IMR-90 (cell line): ENCODE measurements around the gene GABPB1. TPM values are rescaled to one million over a fixed set of nuclear protein-coding genes. Genes with fewer than 3 reads are reported as not detected.

Source experiments
- ATAC-seq: fragments of 200-7000 bp; cut with Tn5 transposase; 2 replicates; pipeline ENCODE4 v1.9.1; 2020; ENCODE audit warnings: low read depth, mild to moderate bottlenecking, moderate library complexity
- BruUV-seq: library from RNA; stranded (reverse); fragments of 400-500 nt; replicated peaks from 2 replicates; lab custom pipeline; 2021; lab: Mats Ljungman, UMichigan
- CTCF ChIA-PET: fragments of 300-600 bp; formaldehyde crosslinking; extraction: SDS; loops from one replicate; lab custom pipeline; 2021; ENCODE audit warnings: antibody characterized with exemption; lab: Yijun Ruan, JAX
- POLR2A ChIA-PET: fragments of 300-600 bp; sonication (Branson Sonifier 250); formaldehyde crosslinking; loops from one replicate; lab custom pipeline; 2022; ENCODE audit warnings: antibody characterized with exemption; ENCODE audit not compliant: unreplicated experiment; lab: Charles Lee
- DNase-seq: peaks from one replicate; pipeline ENCODE4 v3.0.0; 2013
- H2AFZ ChIP-seq: replicated peaks from 2 replicates; pipeline ENCODE3; 2013; ENCODE audit warnings: low read length, mild to moderate bottlenecking; ENCODE audit not compliant: poor library complexity
- H2AK5ac ChIP-seq: 2 replicates; pipeline ENCODE4 v1.6.1; 2013; ENCODE audit warnings: low read depth, low read length, inconsistent platforms
- H2AK9ac ChIP-seq: replicated peaks from 2 replicates; pipeline ENCODE3; 2013; ENCODE audit warnings: mild to moderate bottlenecking, low read depth, low read length, moderate library complexity; ENCODE audit not compliant: poor library complexity
- H2BK120ac ChIP-seq: 2 replicates; pipeline ENCODE4 v1.6.1; 2013; ENCODE audit warnings: low read depth, low read length, inconsistent platforms
- H2BK15ac ChIP-seq: 3 replicates; pipeline ENCODE4 v1.6.1; 2013; ENCODE audit warnings: low read depth, low read length, inconsistent platforms
- H2BK20ac ChIP-seq: 2 replicates; pipeline ENCODE4 v1.6.1; 2013; ENCODE audit warnings: low read depth, mild to moderate bottlenecking, inconsistent platforms, low read length, moderate library complexity
- H2BK5ac ChIP-seq: 2 replicates; pipeline ENCODE4 v1.6.1; 2013; ENCODE audit warnings: mild to moderate bottlenecking, low read depth, low read length, inconsistent platforms; ENCODE audit not compliant: poor library complexity, severe bottlenecking
- H3K14ac ChIP-seq: replicated peaks from 2 replicates; pipeline ENCODE4 v1.6.1; 2013; ENCODE audit warnings: low read depth, low read length, inconsistent platforms
- H3K18ac ChIP-seq: 2 replicates; pipeline ENCODE4 v1.6.1; 2013; ENCODE audit warnings: low read depth, low read length, control low read depth
- H3K23ac ChIP-seq: 2 replicates; pipeline ENCODE4 v1.6.1; 2013; ENCODE audit warnings: low read depth, low read length, inconsistent platforms
- H3K27ac ChIP-seq: 2 replicates; pipeline ENCODE4 v1.5.1; 2013; ENCODE audit warnings: mild to moderate bottlenecking, control low read depth, low read length; ENCODE audit not compliant: insufficient read depth
- H3K27me3 ChIP-seq: 2 replicates; pipeline ENCODE4 v1.6.1; 2013; ENCODE audit warnings: low read length; ENCODE audit not compliant: control insufficient read depth, insufficient read depth
- H3K36me3 ChIP-seq: 2 replicates; pipeline ENCODE4 v1.6.1; 2013; ENCODE audit warnings: low read length, mixed read lengths; ENCODE audit not compliant: control insufficient read depth, insufficient read depth
- H3K4ac ChIP-seq: 2 replicates; pipeline ENCODE4 v1.6.1; 2013; ENCODE audit warnings: low read depth, low read length, inconsistent platforms
- H3K4me1 ChIP-seq: 2 replicates; pipeline ENCODE4 v1.6.1; 2013; ENCODE audit warnings: low read length, mixed read lengths; ENCODE audit not compliant: control insufficient read depth, insufficient read depth
- H3K4me2 ChIP-seq: 2 replicates; pipeline ENCODE4 v1.6.1; 2013; ENCODE audit warnings: low read depth, mild to moderate bottlenecking, control low read depth, low read length, moderate library complexity
- H3K4me3 ChIP-seq: 2 replicates; pipeline ENCODE4 v1.5.1; 2013; ENCODE audit warnings: low read depth, mild to moderate bottlenecking, control low read depth, low read length, moderate library complexity; ENCODE audit not compliant: insufficient read depth
- H3K56ac ChIP-seq: 2 replicates; pipeline ENCODE4 v1.6.1; 2013; ENCODE audit warnings: low read length, inconsistent platforms; ENCODE audit not compliant: insufficient read depth; ENCODE audit errors: extremely low read depth
- H3K79me1 ChIP-seq, 2 experiments: 2 replicates each; pipeline ENCODE4 v1.6.1; 2013; ENCODE audit warnings: low read length in 2 of 2, inconsistent platforms in 1 of 2, low read depth in 1 of 2
- H3K9ac ChIP-seq: 2 replicates; pipeline ENCODE4 v1.6.1; 2013; ENCODE audit warnings: low read depth, low read length, control low read depth
- H3K9me1 ChIP-seq: 2 replicates; pipeline ENCODE4 v1.6.1; 2013; ENCODE audit warnings: low read length, inconsistent platforms; ENCODE audit not compliant: insufficient read depth
- H3K9me3 ChIP-seq: 2 replicates; pipeline ENCODE4 v1.6.1; 2013; ENCODE audit warnings: low read length; ENCODE audit not compliant: control insufficient read depth, insufficient read depth
- H4K20me1 ChIP-seq: 2 replicates; pipeline ENCODE4 v1.6.1; 2013; ENCODE audit warnings: low read length, inconsistent platforms; ENCODE audit not compliant: insufficient read depth
- H4K5ac ChIP-seq: 2 replicates; pipeline ENCODE4 v1.6.1; 2013; ENCODE audit warnings: mild to moderate bottlenecking, low read depth, low read length, control low read depth
- H4K8ac ChIP-seq, 2 experiments: 2 replicates each; pipeline ENCODE4 v1.6.1; 2013; ENCODE audit warnings: low read depth in 2 of 2, low read length in 2 of 2, control low read depth in 1 of 2, inconsistent platforms in 1 of 2
- H4K91ac ChIP-seq: 2 replicates; pipeline ENCODE4 v1.6.1; 2013; ENCODE audit warnings: low read depth, low read length, inconsistent platforms; ENCODE audit not compliant: insufficient read depth
- CEBPB ChIP-seq: IDR thresholded peaks from 2 replicates; pipeline ENCODE4 v1.6.1; 2012; ENCODE audit warnings: low read depth, low read length, improper control_type of control experiment
- FOS ChIP-seq: fragments of 150-350 bp; IDR thresholded peaks from 2 replicates; pipeline ENCODE4 v1.6.1; 2016; ENCODE audit warnings: low read depth, low read length
- MAFK ChIP-seq: IDR thresholded peaks from 2 replicates; pipeline ENCODE4 v1.6.1; 2012; ENCODE audit warnings: low read depth, low read length, improper control_type of control experiment
- MXI1 ChIP-seq: IDR thresholded peaks from 2 replicates; pipeline ENCODE4 v1.6.1; 2012; ENCODE audit warnings: low read depth, mild to moderate bottlenecking, low read length, moderate library complexity, borderline replicate concordance
- RCOR1 ChIP-seq: IDR thresholded peaks from 2 replicates; pipeline ENCODE4 v1.6.1; 2012; ENCODE audit warnings: mild to moderate bottlenecking, low read length, improper control_type of control experiment; ENCODE audit not compliant: insufficient replicate concordance
- RFX5 ChIP-seq: IDR thresholded peaks from 2 replicates; pipeline ENCODE4 v1.8.0; 2012; ENCODE audit warnings: low read depth, mild to moderate bottlenecking, low read length, moderate library complexity
- USF2 ChIP-seq: fragments of 150-350 bp; IDR thresholded peaks from 2 replicates; pipeline ENCODE4 v1.6.1; 2017; ENCODE audit warnings: mild to moderate bottlenecking, antibody characterized with exemption, low read length, low read depth
- WGBS, 2 experiments: methylation state at CpG; one replicate each; pipeline versions ENCODE4 v1.1.5 to v1.1.7; 2013; ENCODE audit warnings: missing lambda C conversion rate in 2 of 2; ENCODE audit not compliant: insufficient read length in 1 of 2; ENCODE audit errors: extremely low coverage in 2 of 2; 5-methylcytosine and 5-hydroxymethylcytosine counted together
- dilution Hi-C: fragments of 300-500 bp; cut with HindIII; formaldehyde crosslinking; loops from one replicate; pipeline ENCODE4 v1.14.3; 2018; ENCODE audit warnings: low sequenced_read_pairs; ENCODE audit not compliant: unreplicated experiment
- in situ Hi-C: fragments of 300-500 bp; cut with MboI; formaldehyde crosslinking; loops from 3 replicates; pipeline ENCODE4 v1.14.3; 2019; ENCODE audit warnings: low sequenced_read_pairs, inconsistent platforms, mixed read lengths
- intact Hi-C: fragments of 100-400 bp; cut with micrococcal nuclease; formaldehyde crosslinking; loops from 2 replicates; pipeline ENCODE4 v1.10.0; 2022
- polyA plus RNA-seq, 3 experiments: library from polyadenylated mRNA; depleted of rRNA; stranded (reverse); fragments of >200 nt; gene quantifications; 2 replicates each; pipeline ENCODE4 v1.2.3, GENCODE V29; 2012; ENCODE audit warnings: low replicate concordance in 1 of 3
- total RNA-seq: library from RNA; depleted of rRNA; stranded (reverse); fragments of >200 nt; gene quantifications from 2 replicates; pipeline ENCODE4 v1.2.3, GENCODE V29; 2012
- TF ChIP-seq, protein P1 (sequence below): fragments of 150-350 bp; IDR thresholded peaks from 2 replicates; pipeline ENCODE4 v1.6.1; 2016; ENCODE audit warnings: low read depth, mild to moderate bottlenecking, low read length, moderate library complexity, borderline replicate concordance

The GABPB1 gene
- total and polyA plus RNA-seq, 2 of the 4 experiments (the other 2 are of a cell fraction): 26.3 to 89.3 TPM

DNA sequence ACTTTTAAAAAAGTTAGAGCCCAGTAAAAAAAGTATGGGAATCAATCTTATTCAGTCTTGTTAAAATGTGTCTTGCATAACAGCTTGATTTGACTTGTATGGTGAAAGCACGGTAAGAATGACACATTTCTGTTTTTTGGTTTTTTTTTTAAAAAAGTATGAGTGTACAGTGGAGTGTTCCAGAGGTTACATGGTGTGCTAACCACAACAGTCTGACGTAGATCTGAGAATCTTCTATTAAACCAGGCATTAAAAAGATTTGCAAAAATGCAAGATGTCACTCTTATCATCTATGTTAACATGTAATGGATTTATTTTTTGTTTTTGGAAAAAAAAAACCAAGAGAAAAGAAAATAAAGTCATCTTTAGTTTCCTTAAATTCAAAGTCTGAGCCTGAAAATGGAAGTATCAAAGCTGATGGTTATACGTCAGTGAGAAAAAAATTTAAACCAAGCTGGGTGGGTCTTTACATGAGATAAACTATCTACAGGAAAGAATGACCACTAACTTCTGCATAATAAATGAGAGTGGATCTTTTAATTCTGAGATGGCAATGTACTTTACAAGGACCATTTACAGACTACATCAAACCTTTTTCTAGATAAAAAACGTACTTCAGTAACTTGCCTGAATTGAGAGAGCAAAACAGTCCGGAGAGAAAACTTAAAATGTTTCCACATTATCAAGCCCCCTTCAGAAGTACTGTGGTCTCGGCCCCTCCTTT is 1.6 kb downstream of the GABPB1 start:
- Histone ChIP-seq H2AK9ac (peak overlapping the region; percentile 99), H3K14ac (peak overlapping the region; percentile 99), H3K9me1 (peaks cover 14% of the 10 kb centered on the region), H3K4ac (peak overlapping the region; percentile 89), H3K23ac (peak overlapping the region; percentile 99), H2BK5ac (peak overlapping the region; percentile 99), H4K5ac (peak overlapping the region; percentile 23), H4K91ac (peak overlapping the region; percentile 74), H3K27me3 (no peaks in the 10 kb centered on the region), H3K4me3 (peak overlapping the region; percentile 60), H4K8ac (peak overlapping the region; percentile 91 to 93; a peak in 3 of 4 replicates), H3K27ac (peak overlapping the region; percentile 98), H3K36me3 (no peaks in the 10 kb centered on the region), H2BK120ac (peak overlapping the region; percentile 71; the same call in 1 of the 2 replicates), H3K9ac (peak overlapping the region; percentile 99), H2BK20ac (no peak overlapping the region), H4K20me1 (peaks cover 32% of the 10 kb centered on the region), H2AFZ (peak overlapping the region; percentile 85), H3K18ac (peak overlapping the region; percentile 28), H3K4me1 (no peaks in the 10 kb centered on the region; the same call in 1 of the 2 replicates), H3K79me1 (peaks cover 15 to 50% of the 10 kb centered on the region in 2 experiments), H3K56ac (peak overlapping the region; percentile 100), H2BK15ac (0 out of 3 replicates have a peak overlapping the region, but pooled peaks have one; percentile 30), H3K9me3 (no peaks in the 10 kb centered on the region), H3K4me2 (peak overlapping the region; percentile 66), H2AK5ac (peak overlapping the region; percentile 98)
- DNase-seq (peak; percentile 95), ATAC-seq (no peak)
- WGBS, 2 experiments: no CpG with 5 or more reads among the region's 6 CpGs
- dilution Hi-C loops: no loop called here
- CTCF ChIA-PET: interaction anchor here (0.6 kb wide), 1 partner anchor 20 kb away, joined by 5 read pairs; no protein-coding TSS in a partner anchor
- TSS peak; percentile 56 for BruUV-seq
- in situ Hi-C loops: no loop called here
- TF ChIP-seq, protein P1, sequence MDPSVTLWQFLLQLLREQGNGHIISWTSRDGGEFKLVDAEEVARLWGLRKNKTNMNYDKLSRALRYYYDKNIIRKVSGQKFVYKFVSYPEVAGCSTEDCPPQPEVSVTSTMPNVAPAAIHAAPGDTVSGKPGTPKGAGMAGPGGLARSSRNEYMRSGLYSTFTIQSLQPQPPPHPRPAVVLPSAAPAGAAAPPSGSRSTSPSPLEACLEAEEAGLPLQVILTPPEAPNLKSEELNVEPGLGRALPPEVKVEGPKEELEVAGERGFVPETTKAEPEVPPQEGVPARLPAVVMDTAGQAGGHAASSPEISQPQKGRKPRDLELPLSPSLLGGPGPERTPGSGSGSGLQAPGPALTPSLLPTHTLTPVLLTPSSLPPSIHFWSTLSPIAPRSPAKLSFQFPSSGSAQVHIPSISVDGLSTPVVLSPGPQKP: no peak
- TF ChIP-seq MAFK: no peak
- TF ChIP-seq MXI1: no peak
- peak; percentile 96 for TF ChIP-seq CEBPB
- no peak for TF ChIP-seq USF2
- TF ChIP-seq RFX5: no peak; the same call in 1 of the 2 replicates
- TF ChIP-seq FOS: peak; percentile 70; the same call in 1 of the 2 replicates
- no peak for TF ChIP-seq RCOR1
- intact Hi-C loops: loop anchor here (10.0 kb wide), 2 partner anchors 551 to 1521 kb away; partner anchors contain the start of gene AP4E1
- POLR2A ChIA-PET: interaction anchor here (0.6 kb wide), 1 partner anchor 35 kb away, joined by 3 read pairs; no protein-coding TSS in a partner anchor
